NCI-H226 (cell line): ENCODE measurements around the gene CPEB3.

ENCODE experiments used
- DNase-seq: peaks from one replicate; pipeline ENCODE4 v3.0.0-alpha.2; 2015

Gene CPEB3

GRCh38 chr10:92290837-92291615 is at the start of gene CPEB3, which contains the start of gene MARCHF5:
Gene CPEB3 (minus strand): TSS chr10:92291078. CDS start chr10:92240350, 50,728 bp downstream.
Gene MARCHF5 (plus strand): TSS chr10:92291167. CDS start chr10:92291495, 328 bp downstream.
- peak; percentile 97 for DNase-seq

GRCh38 chr10:92329927-92330326 is 39.0 kb upstream of the CPEB3 start:
- DNase-seq, result peak; percentile 8

- no peak for DNase-seq
Measured at GRCh38 chr10:92328993-92329392, 38.1 kb upstream of the CPEB3 start.

GRCh38 chr10:92327445-92328433 is 36.9 kb upstream of the CPEB3 start:
- DNase-seq, result peak; percentile 24

GRCh38 chr10:92323079-92323478 is 32.2 kb upstream of the CPEB3 start:
- no peak for DNase-seq

- DNase-seq, result no peak
Measured at GRCh38 chr10:92316610-92317009, 25.7 kb upstream of the CPEB3 start.

- DNase-seq, result no peak
Measured at GRCh38 chr10:92313750-92314149, 22.9 kb upstream of the CPEB3 start.

GRCh38 chr10:92309272-92309671 is 18.4 kb upstream of the CPEB3 start:
- DNase-seq, result no peak

- no peak for DNase-seq
Measured at GRCh38 chr10:92305133-92306072, 14.5 kb upstream of the CPEB3 start.

GRCh38 chr10:92304061-92304460 is 13.2 kb upstream of the CPEB3 start:
- no peak for DNase-seq

- no peak for DNase-seq
Measured at GRCh38 chr10:92303096-92303495, 12.2 kb upstream of the CPEB3 start.

- DNase-seq, result no peak
Measured at GRCh38 chr10:92298487-92298886, 7.6 kb upstream of the CPEB3 start.

GRCh38 chr10:92291921-92292845 is 1.3 kb upstream of the CPEB3 start:
- peak; percentile 49 for DNase-seq

- DNase-seq, result peak; percentile 2
Measured at GRCh38 chr10:92291616-92291865, 663 bp upstream of the CPEB3 start.

GRCh38 chr10:92290076-92290836 is 622 bp downstream of the CPEB3 start:
- DNase-seq, result peak; percentile 33

GRCh38 chr10:92284112-92284704 is 6.7 kb downstream of the CPEB3 start:
- no peak for DNase-seq

- no peak for DNase-seq
Measured at GRCh38 chr10:92278996-92279696, 11.7 kb downstream of the CPEB3 start.

GRCh38 chr10:92274071-92274470 is 16.8 kb downstream of the CPEB3 start:
- no peak for DNase-seq

- DNase-seq, result no peak
Measured at GRCh38 chr10:92268748-92269147, 22.1 kb downstream of the CPEB3 start.

GRCh38 chr10:92267343-92267742 is 23.5 kb downstream of the CPEB3 start:
- no peak for DNase-seq
